ENCODE measurements around the gene ZNF521. TPM values are rescaled to one million over a fixed set of nuclear protein-coding genes. Genes with fewer than 3 reads are reported as not detected.

The ZNF521 gene
- total RNA-seq, 2 experiments from 2014 or later = 0.85 to 2.8 TPM

GRCh38 chr18:25222648-25223047, 129.3 kb downstream of the ZNF521 start:
- no peak overlapping the region for H3K27ac ChIP-seq (ENCODE audit: low read depth, low read length, poor library complexity, severe bottlenecking)
- no peaks in the 10 kb centered on the region for H3K9me2 ChIP-seq (ENCODE audit: insufficient read depth, low read length)
- ChIA-PET CTCF (ENCODE audit: unreplicated experiment) (no interaction called here), POLR2A (interaction anchor here (0.6 kb wide), 1 partner anchor 339 kb away, joined by 3 read pairs; no protein-coding TSS in a partner anchor)
- no peaks in the 10 kb centered on the region for H3K9me3 ChIP-seq (ENCODE audit: low read length)
- H4K20me1 ChIP-seq (ENCODE audit: insufficient read depth, low read length) = no peaks in the 10 kb centered on the region
- no TSS peak for BruUV-seq (replicated peaks)
- H3K79me2 ChIP-seq (ENCODE audit: insufficient read depth, low read depth, low read length) = no peaks in the 10 kb centered on the region
- H3K4me3 ChIP-seq (ENCODE audit: low read depth, low read length, poor library complexity, severe bottlenecking) = no peak overlapping the region
- H2AFZ ChIP-seq (ENCODE audit: low read length) = no peak overlapping the region
- no peaks in the 10 kb centered on the region for H3K4me1 ChIP-seq (ENCODE audit: insufficient read depth, low read length, poor library complexity, severe bottlenecking)
- no peaks in the 10 kb centered on the region for H3K36me3 ChIP-seq (ENCODE audit: insufficient read depth, low read length)
- TF ChIP-seq CTCF (conservative IDR thresholded peaks at IDR 0.05; ENCODE audit: low read length) (no peak), EZH2phosphoT487 (IDR thresholded peaks at IDR 0.05; ENCODE audit: borderline replicate concordance, low read depth, low read length) (no peak)
- no peak for DNase-seq (ENCODE audit: low spot score)
- intact Hi-C loops (cut with micrococcal nuclease; ENCODE audit: unreplicated experiment) = no loop called here
- H3K4me2 ChIP-seq (ENCODE audit: low read length) = no peak overlapping the region

- no peaks in the 10 kb centered on the region for H4K20me1 ChIP-seq (ENCODE audit: insufficient read depth, low read length)
- H3K79me2 ChIP-seq (ENCODE audit: insufficient read depth, low read depth, low read length) = no peaks in the 10 kb centered on the region
- H3K4me1 ChIP-seq (ENCODE audit: insufficient read depth, low read length, poor library complexity, severe bottlenecking) = no peaks in the 10 kb centered on the region
- no peak for DNase-seq (ENCODE audit: low spot score)
- no peak overlapping the region for H3K27ac ChIP-seq (ENCODE audit: low read depth, low read length, poor library complexity, severe bottlenecking)
- no peak overlapping the region for H3K4me2 ChIP-seq (ENCODE audit: low read length)
- TF ChIP-seq CTCF (conservative IDR thresholded peaks at IDR 0.05; ENCODE audit: low read length) (no peak), EZH2phosphoT487 (IDR thresholded peaks at IDR 0.05; ENCODE audit: borderline replicate concordance, low read depth, low read length) (no peak)
- intact Hi-C loops (cut with micrococcal nuclease; ENCODE audit: unreplicated experiment) = no loop called here
- H2AFZ ChIP-seq (ENCODE audit: low read length) = no peak overlapping the region
- H3K36me3 ChIP-seq (ENCODE audit: insufficient read depth, low read length) = no peaks in the 10 kb centered on the region
- ChIA-PET POLR2A (no interaction called here), CTCF (ENCODE audit: unreplicated experiment) (no interaction called here)
- H3K9me2 ChIP-seq (ENCODE audit: insufficient read depth, low read length) = no peaks in the 10 kb centered on the region
- no TSS peak for BruUV-seq (replicated peaks)
- no peaks in the 10 kb centered on the region for H3K9me3 ChIP-seq (ENCODE audit: low read length)
- H3K4me3 ChIP-seq (ENCODE audit: low read depth, low read length, poor library complexity, severe bottlenecking) = no peak overlapping the region
These were observed 141.3 kb downstream of the ZNF521 start for GRCh38 chr18:25210622-25211021.

DNA sequence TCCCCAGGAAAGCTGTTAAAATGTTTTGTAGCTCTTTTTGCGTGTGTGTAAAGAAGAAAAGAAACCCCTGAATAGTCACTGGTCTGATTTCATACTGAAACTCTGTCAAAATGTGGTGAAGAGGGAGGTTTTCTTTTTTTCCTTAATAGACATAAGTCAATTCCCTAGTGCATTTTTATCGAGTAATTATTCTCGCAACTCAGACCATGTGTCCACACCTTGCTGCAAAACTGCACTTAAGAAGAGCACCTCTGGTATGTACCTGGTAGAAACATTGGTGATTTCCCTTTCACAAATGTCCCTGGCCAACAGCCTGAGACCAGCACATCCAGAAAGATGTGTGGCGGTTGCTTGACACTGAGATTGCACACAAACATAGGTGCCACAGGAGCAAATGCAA, 159.9 kb downstream of the ZNF521 start:
- H3K36me3 ChIP-seq (ENCODE audit: insufficient read depth, low read length) = no peaks in the 10 kb centered on the region
- no peaks in the 10 kb centered on the region for H3K9me2 ChIP-seq (ENCODE audit: insufficient read depth, low read length)
- DNase-seq (ENCODE audit: low spot score) = no peak
- ChIA-PET POLR2A (interaction anchor here (0.7 kb wide), 1 partner anchor 28 kb away, joined by 3 read pairs; no protein-coding TSS in a partner anchor), CTCF (ENCODE audit: unreplicated experiment) (no interaction called here)
- H3K9me3 ChIP-seq (ENCODE audit: low read length) = no peaks in the 10 kb centered on the region
- no TSS peak for BruUV-seq (replicated peaks)
- H3K4me1 ChIP-seq (ENCODE audit: insufficient read depth, low read length, poor library complexity, severe bottlenecking) = no peaks in the 10 kb centered on the region
- no peak overlapping the region for H3K4me3 ChIP-seq (ENCODE audit: low read depth, low read length, poor library complexity, severe bottlenecking)
- H3K4me2 ChIP-seq (ENCODE audit: low read length) = no peak overlapping the region
- H2AFZ ChIP-seq (ENCODE audit: low read length) = no peak overlapping the region
- intact Hi-C loops (cut with micrococcal nuclease; ENCODE audit: unreplicated experiment) = no loop called here
- TF ChIP-seq EZH2phosphoT487 (IDR thresholded peaks at IDR 0.05; ENCODE audit: borderline replicate concordance, low read depth, low read length) = no peak
- no peak for TF ChIP-seq CTCF (conservative IDR thresholded peaks at IDR 0.05; ENCODE audit: low read length)
- H3K79me2 ChIP-seq (ENCODE audit: insufficient read depth, low read depth, low read length) = no peaks in the 10 kb centered on the region
- no peak overlapping the region for H3K27ac ChIP-seq (ENCODE audit: low read depth, low read length, poor library complexity, severe bottlenecking)
- H4K20me1 ChIP-seq (ENCODE audit: insufficient read depth, low read length) = no peaks in the 10 kb centered on the region

Data from OCI-LY7 (cell line).